HL-60 (cell line): ENCODE results near the gene NPTXR.

ENCODE experiments used
- GABPA ChIP-seq: IDR thresholded peaks from 2 replicates; pipeline ENCODE4 v1.6.1; 2012; ENCODE audit warnings: low read depth
- POLR2AphosphoS5 ChIP-seq: IDR thresholded peaks from 2 replicates; pipeline ENCODE4 v1.6.1; 2012; ENCODE audit warnings: low read depth
- TF ChIP-seq, protein P1 (sequence below): IDR thresholded peaks from one replicate; pipeline ENCODE4 v1.5.1; 2011; ENCODE audit warnings: low read length, control low read depth, inconsistent platforms; ENCODE audit not compliant: insufficient read depth

DNA sequence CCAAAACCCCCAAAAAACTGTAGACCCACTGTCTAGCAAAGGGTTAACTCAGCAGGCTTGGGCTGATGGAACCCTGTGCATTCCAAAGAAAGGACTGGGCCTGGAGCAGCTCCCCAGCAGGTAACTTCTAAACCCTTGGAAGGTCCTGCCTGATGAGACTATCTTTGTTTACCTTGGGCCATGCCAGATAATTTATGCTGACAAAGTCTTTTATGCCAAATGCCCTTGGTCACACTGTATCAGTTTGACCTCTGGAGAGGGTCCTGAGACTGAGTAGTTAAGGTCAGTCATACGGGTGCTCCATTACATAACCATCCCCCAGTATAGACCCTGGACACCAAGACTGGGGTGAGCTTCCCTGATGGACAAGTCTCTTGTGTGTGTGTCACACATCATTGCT is 28.0 kb downstream of the NPTXR start:
- no peak for TF ChIP-seq POLR2AphosphoS5
- TF ChIP-seq, protein P1, sequence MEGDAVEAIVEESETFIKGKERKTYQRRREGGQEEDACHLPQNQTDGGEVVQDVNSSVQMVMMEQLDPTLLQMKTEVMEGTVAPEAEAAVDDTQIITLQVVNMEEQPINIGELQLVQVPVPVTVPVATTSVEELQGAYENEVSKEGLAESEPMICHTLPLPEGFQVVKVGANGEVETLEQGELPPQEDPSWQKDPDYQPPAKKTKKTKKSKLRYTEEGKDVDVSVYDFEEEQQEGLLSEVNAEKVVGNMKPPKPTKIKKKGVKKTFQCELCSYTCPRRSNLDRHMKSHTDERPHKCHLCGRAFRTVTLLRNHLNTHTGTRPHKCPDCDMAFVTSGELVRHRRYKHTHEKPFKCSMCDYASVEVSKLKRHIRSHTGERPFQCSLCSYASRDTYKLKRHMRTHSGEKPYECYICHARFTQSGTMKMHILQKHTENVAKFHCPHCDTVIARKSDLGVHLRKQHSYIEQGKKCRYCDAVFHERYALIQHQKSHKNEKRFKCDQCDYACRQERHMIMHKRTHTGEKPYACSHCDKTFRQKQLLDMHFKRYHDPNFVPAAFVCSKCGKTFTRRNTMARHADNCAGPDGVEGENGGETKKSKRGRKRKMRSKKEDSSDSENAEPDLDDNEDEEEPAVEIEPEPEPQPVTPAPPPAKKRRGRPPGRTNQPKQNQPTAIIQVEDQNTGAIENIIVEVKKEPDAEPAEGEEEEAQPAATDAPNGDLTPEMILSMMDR = no peak
- no peak for TF ChIP-seq GABPA
